ENCODE measurements around the gene RRAD.

DNA sequence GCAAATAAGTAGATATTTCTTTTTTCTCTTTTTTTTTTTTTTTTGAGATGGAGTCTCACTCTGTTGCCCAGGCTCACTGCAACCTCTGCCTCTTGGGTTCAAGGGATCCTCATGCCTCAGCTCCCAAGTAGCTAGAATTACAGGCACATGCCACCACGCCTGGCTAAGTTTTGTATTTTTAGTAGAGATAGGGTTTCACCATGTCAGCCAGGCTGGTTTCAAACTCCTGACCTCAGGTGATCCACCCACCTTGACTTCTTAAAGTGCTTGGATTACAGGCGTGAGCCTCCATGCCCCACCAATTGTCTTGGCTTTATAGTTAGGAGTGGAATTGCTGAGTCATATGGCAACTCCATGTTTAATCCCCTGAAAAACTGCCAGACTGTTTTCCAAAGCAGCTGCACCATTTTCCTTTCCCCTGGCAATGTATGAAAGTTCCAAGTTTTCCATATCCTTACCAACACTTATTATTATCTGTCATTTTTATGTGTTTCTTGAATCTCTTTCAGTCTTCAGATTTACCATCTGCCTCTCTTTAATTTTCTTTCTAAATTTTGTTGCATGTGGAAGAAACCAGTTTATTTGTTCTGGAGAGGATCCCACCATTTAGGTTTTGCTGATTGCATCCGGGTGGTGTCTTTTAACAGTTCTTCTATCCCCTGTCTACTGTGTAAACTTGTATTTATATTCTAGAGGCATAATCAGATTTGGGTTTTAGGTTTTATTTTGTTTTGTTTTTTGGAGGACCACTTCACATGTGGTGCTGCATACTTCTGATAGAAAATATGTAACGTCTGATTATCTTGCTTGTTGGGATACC lies 25.8 kb upstream of the RRAD start:
- TF ChIP-seq, protein P1, sequence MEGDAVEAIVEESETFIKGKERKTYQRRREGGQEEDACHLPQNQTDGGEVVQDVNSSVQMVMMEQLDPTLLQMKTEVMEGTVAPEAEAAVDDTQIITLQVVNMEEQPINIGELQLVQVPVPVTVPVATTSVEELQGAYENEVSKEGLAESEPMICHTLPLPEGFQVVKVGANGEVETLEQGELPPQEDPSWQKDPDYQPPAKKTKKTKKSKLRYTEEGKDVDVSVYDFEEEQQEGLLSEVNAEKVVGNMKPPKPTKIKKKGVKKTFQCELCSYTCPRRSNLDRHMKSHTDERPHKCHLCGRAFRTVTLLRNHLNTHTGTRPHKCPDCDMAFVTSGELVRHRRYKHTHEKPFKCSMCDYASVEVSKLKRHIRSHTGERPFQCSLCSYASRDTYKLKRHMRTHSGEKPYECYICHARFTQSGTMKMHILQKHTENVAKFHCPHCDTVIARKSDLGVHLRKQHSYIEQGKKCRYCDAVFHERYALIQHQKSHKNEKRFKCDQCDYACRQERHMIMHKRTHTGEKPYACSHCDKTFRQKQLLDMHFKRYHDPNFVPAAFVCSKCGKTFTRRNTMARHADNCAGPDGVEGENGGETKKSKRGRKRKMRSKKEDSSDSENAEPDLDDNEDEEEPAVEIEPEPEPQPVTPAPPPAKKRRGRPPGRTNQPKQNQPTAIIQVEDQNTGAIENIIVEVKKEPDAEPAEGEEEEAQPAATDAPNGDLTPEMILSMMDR (IDR thresholded peaks at IDR 0.05; ENCODE audit: low read depth, low read length, poor library complexity, severe bottlenecking) = no peak
- no peak for TF ChIP-seq EZH2phosphoT487 (IDR thresholded peaks at IDR 0.05; ENCODE audit: borderline replicate concordance, low read length)

All from DOHH2 (cell line).